ENCODE measurements around the gene WDR26.
A peak's percentile ranks its signal among the peaks of the same experiment; 100 is the strongest.
"Not testable (repeated sequence)": the region's sequence is repeated elsewhere in the genome, so short reads cannot be mapped to it uniquely, and the experiment has no call there.

Gene WDR26

GRCh38 chr1:224357626-224358124 is 76.9 kb downstream of the WDR26 start:
- Histone ChIP-seq H3K27ac (ENCODE audit: low read depth, low read length) (peak overlapping the region; percentile 92), H3K9ac (ENCODE audit: low read length in 5 of 5) (peak overlapping the region in 4 of 5 donors; percentile 83 to 89 (median 88))

GRCh38 chr1:224356685-224357625 is 77.6 kb downstream of the WDR26 start, which contains the start of gene CNIH4:
TSS of gene CNIH4 (plus strand) at chr1:224356879. CDS start at chr1:224356925, 46 bp downstream.
- peaks cover 0 to 16% (median 9%) of the 10 kb centered on the region in 5 donors for H3K4me1 ChIP-seq (ENCODE audit: control insufficient read depth in 5 of 5, insufficient read depth in 5 of 5, low read length in 5 of 5)
- no peaks in the 10 kb centered on the region for H3K36me3 ChIP-seq (ENCODE audit: control insufficient read depth in 5 of 5, insufficient read depth in 5 of 5, low read length in 5 of 5)
- peak within 1 kb of the TSS in 4 of 5 donors; percentile 83 to 89 (median 88) for H3K9ac ChIP-seq (ENCODE audit: low read length in 5 of 5)
- H3K27me3 ChIP-seq (ENCODE audit: control insufficient read depth in 5 of 5, insufficient read depth in 4 of 5, low read length in 5 of 5), result no peaks in the 10 kb centered on the region
- H3K27ac ChIP-seq (ENCODE audit: low read depth, low read length), result peak within 1 kb of the TSS; percentile 92
- H3K4me3 ChIP-seq (ENCODE audit: low read depth in 1 of 5, low read length in 5 of 5), result peak within 1 kb of the TSS; percentile 72 to 94 (median 91)
- H3K9me3 ChIP-seq (ENCODE audit: control insufficient read depth in 5 of 5, low read length in 5 of 5), result no peaks in the 10 kb centered on the region

More at GRCh38 chr1:224357626-224358124, 76.9 kb downstream of the WDR26 start:
- Histone ChIP-seq H3K4me1 (ENCODE audit: control insufficient read depth in 5 of 5, insufficient read depth in 5 of 5, low read length in 5 of 5) (peaks cover 0 to 16% (median 9%) of the 10 kb centered on the region in 5 donors), H3K27me3 (ENCODE audit: control insufficient read depth in 5 of 5, insufficient read depth in 4 of 5, low read length in 5 of 5) (no peaks in the 10 kb centered on the region), H3K36me3 (ENCODE audit: control insufficient read depth in 5 of 5, insufficient read depth in 5 of 5, low read length in 5 of 5) (no peaks in the 10 kb centered on the region), H3K4me3 (ENCODE audit: low read depth in 1 of 5, low read length in 5 of 5) (peak overlapping the region; percentile 71 to 94 (median 91)), H3K9me3 (ENCODE audit: control insufficient read depth in 5 of 5, low read length in 5 of 5) (no peaks in the 10 kb centered on the region)

GRCh38 chr1:224353975-224354925 is 80.3 kb downstream of the WDR26 start:
- no peak overlapping the region for H3K4me3 ChIP-seq (ENCODE audit: low read depth in 1 of 5, low read length in 5 of 5)
- no peak overlapping the region for H3K27ac ChIP-seq (ENCODE audit: low read depth, low read length)
- H3K27me3 ChIP-seq (ENCODE audit: control insufficient read depth in 5 of 5, insufficient read depth in 4 of 5, low read length in 5 of 5), result no peaks in the 10 kb centered on the region
- H3K4me1 ChIP-seq (ENCODE audit: control insufficient read depth in 5 of 5, insufficient read depth in 5 of 5, low read length in 5 of 5), result peaks cover 0 to 16% (median 9%) of the 10 kb centered on the region in 5 donors
- no peak overlapping the region for H3K9ac ChIP-seq (ENCODE audit: low read length in 5 of 5)
- H3K36me3 ChIP-seq (ENCODE audit: control insufficient read depth in 5 of 5, insufficient read depth in 5 of 5, low read length in 5 of 5), result no peaks in the 10 kb centered on the region
- no peaks in the 10 kb centered on the region for H3K9me3 ChIP-seq (ENCODE audit: control insufficient read depth in 5 of 5, low read length in 5 of 5)

GRCh38 chr1:224352436-224353085 is 82.0 kb downstream of the WDR26 start:
- not testable (repeated sequence) for H3K27ac ChIP-seq (ENCODE audit: low read depth, low read length); H3K4me1 ChIP-seq (ENCODE audit: control insufficient read depth in 5 of 5, insufficient read depth in 5 of 5, low read length in 5 of 5); H3K36me3 ChIP-seq (ENCODE audit: control insufficient read depth in 5 of 5, insufficient read depth in 5 of 5, low read length in 5 of 5); H3K27me3 ChIP-seq (ENCODE audit: control insufficient read depth in 5 of 5, insufficient read depth in 4 of 5, low read length in 5 of 5); H3K4me3 ChIP-seq (ENCODE audit: low read depth in 1 of 5, low read length in 5 of 5); H3K9ac ChIP-seq (ENCODE audit: low read length in 5 of 5); H3K9me3 ChIP-seq (ENCODE audit: control insufficient read depth in 5 of 5, low read length in 5 of 5)

GRCh38 chr1:224349716-224350115 is 84.9 kb downstream of the WDR26 start:
- not testable (repeated sequence) for H3K4me1 ChIP-seq (ENCODE audit: control insufficient read depth in 5 of 5, insufficient read depth in 5 of 5, low read length in 5 of 5); H3K9ac ChIP-seq (ENCODE audit: low read length in 5 of 5); H3K9me3 ChIP-seq (ENCODE audit: control insufficient read depth in 5 of 5, low read length in 5 of 5); H3K27ac ChIP-seq (ENCODE audit: low read depth, low read length); H3K27me3 ChIP-seq (ENCODE audit: control insufficient read depth in 5 of 5, insufficient read depth in 4 of 5, low read length in 5 of 5); H3K4me3 ChIP-seq (ENCODE audit: low read depth in 1 of 5, low read length in 5 of 5); H3K36me3 ChIP-seq (ENCODE audit: control insufficient read depth in 5 of 5, insufficient read depth in 5 of 5, low read length in 5 of 5)

- H3K9me3 ChIP-seq (ENCODE audit: control insufficient read depth in 5 of 5, low read length in 5 of 5), result peaks cover 4 to 18% (median 13%) of the 10 kb centered on the region in 5 donors
- no peak overlapping the region for H3K27ac ChIP-seq (ENCODE audit: low read depth, low read length)
- no peak overlapping the region for H3K9ac ChIP-seq (ENCODE audit: low read length in 5 of 5)
- no peaks in the 10 kb centered on the region for H3K27me3 ChIP-seq (ENCODE audit: control insufficient read depth in 5 of 5, insufficient read depth in 4 of 5, low read length in 5 of 5)
- H3K4me3 ChIP-seq (ENCODE audit: low read depth in 1 of 5, low read length in 5 of 5), result no peak overlapping the region
- no peaks in the 10 kb centered on the region for H3K4me1 ChIP-seq (ENCODE audit: control insufficient read depth in 5 of 5, insufficient read depth in 5 of 5, low read length in 5 of 5)
- no peaks in the 10 kb centered on the region for H3K36me3 ChIP-seq (ENCODE audit: control insufficient read depth in 5 of 5, insufficient read depth in 5 of 5, low read length in 5 of 5)
Observed at GRCh38 chr1:224348137-224348536, 86.5 kb downstream of the WDR26 start.

- peaks cover 0 to 2% (median 0%) of the 10 kb centered on the region in 5 donors for H3K27me3 ChIP-seq (ENCODE audit: control insufficient read depth in 5 of 5, insufficient read depth in 4 of 5, low read length in 5 of 5)
- no peak overlapping the region for H3K4me3 ChIP-seq (ENCODE audit: low read depth in 1 of 5, low read length in 5 of 5)
- no peak overlapping the region for H3K9ac ChIP-seq (ENCODE audit: low read length in 5 of 5)
- no peaks in the 10 kb centered on the region for H3K36me3 ChIP-seq (ENCODE audit: control insufficient read depth in 5 of 5, insufficient read depth in 5 of 5, low read length in 5 of 5)
- H3K4me1 ChIP-seq (ENCODE audit: control insufficient read depth in 5 of 5, insufficient read depth in 5 of 5, low read length in 5 of 5), result peaks cover 0 to 7% (median 6%) of the 10 kb centered on the region in 5 donors
- H3K9me3 ChIP-seq (ENCODE audit: control insufficient read depth in 5 of 5, low read length in 5 of 5), result peaks cover 8 to 22% (median 13%) of the 10 kb centered on the region in 5 donors
- no peak overlapping the region for H3K27ac ChIP-seq (ENCODE audit: low read depth, low read length)
Observed at GRCh38 chr1:224343679-224344078, 90.9 kb downstream of the WDR26 start.

GRCh38 chr1:224340453-224341384 is 93.9 kb downstream of the WDR26 start:
- not testable (repeated sequence) for H3K27ac ChIP-seq (ENCODE audit: low read depth, low read length); H3K36me3 ChIP-seq (ENCODE audit: control insufficient read depth in 5 of 5, insufficient read depth in 5 of 5, low read length in 5 of 5); H3K27me3 ChIP-seq (ENCODE audit: control insufficient read depth in 5 of 5, insufficient read depth in 4 of 5, low read length in 5 of 5); H3K4me1 ChIP-seq (ENCODE audit: control insufficient read depth in 5 of 5, insufficient read depth in 5 of 5, low read length in 5 of 5)
- Histone ChIP-seq H3K4me3 (ENCODE audit: low read depth in 1 of 5, low read length in 5 of 5) (peak overlapping the region in 4 of 5 donors; percentile 53 to 64 (median 60)), H3K9me3 (ENCODE audit: control insufficient read depth in 5 of 5, low read length in 5 of 5) (peaks cover 8 to 22% (median 13%) of the 10 kb centered on the region in 5 donors), H3K9ac (ENCODE audit: low read length in 5 of 5) (peak overlapping the region in 3 of 5 donors; percentile 14 to 30 (median 25))

All from subcutaneous abdominal adipose tissue (tissue), 5 donors.